Activated CD4-positive, alpha-beta memory T cell treated with anti-CD3 and anti-CD28 coated beads for 36 hours (primary cell): ENCODE data around the gene THYN1. TPM values are rescaled to one million over a fixed set of nuclear protein-coding genes. Genes with fewer than 3 reads are reported as not detected.

Source experiments
- CTCF ChIA-PET: fragments of 350-600 bp; sonication (Branson Sonifier 250); formaldehyde crosslinking; loops from one replicate; lab custom pipeline; 2021; ENCODE audit warnings: antibody characterized with exemption, inconsistent platforms; lab: Charles Lee
- POLR2A ChIA-PET: fragments of 350-600 bp; sonication (Branson Sonifier 250); formaldehyde crosslinking; loops from one replicate; lab custom pipeline; 2021; ENCODE audit warnings: antibody characterized with exemption; lab: Charles Lee
- DNase-seq: peaks from one replicate; pipeline ENCODE4 v3.0.0-alpha.2; 2020
- H3K27ac Mint-ChIP-seq: one replicate; pipeline ENCODE4 v1.8.0; 2021; ENCODE audit warnings: mixed read lengths
- H3K27me3 Mint-ChIP-seq: one replicate; pipeline ENCODE4 v1.8.0; 2021; ENCODE audit warnings: mixed read lengths
- H3K36me3 Mint-ChIP-seq: one replicate; pipeline ENCODE4 v1.8.0; 2021; ENCODE audit warnings: mixed read lengths
- H3K4me1 Mint-ChIP-seq: one replicate; pipeline ENCODE4 v1.8.0; 2021; ENCODE audit warnings: low read depth, mixed read lengths
- H3K4me3 Mint-ChIP-seq: one replicate; pipeline ENCODE4 v1.8.0; 2021; ENCODE audit warnings: mild to moderate bottlenecking, mixed read lengths
- H3K9me3 Mint-ChIP-seq: one replicate; pipeline ENCODE4 v1.8.0; 2021; ENCODE audit warnings: mixed read lengths
- intact Hi-C: fragments of 100-400 bp; cut with micrococcal nuclease; formaldehyde crosslinking; loops from one replicate; pipeline ENCODE4 v1.15.1; 2023
- total RNA-seq, 2 experiments: library from RNA; stranded (reverse); gene quantifications; one replicate each; pipeline ENCODE4 v1.2.3, GENCODE V29; 2021

The THYN1 gene
- total RNA-seq, 2 experiments from 2014 or later, result 74.0 to 74.3 TPM

GRCh38 chr11:134215836-134216235 is 37.3 kb downstream of the THYN1 start:
- Mint-ChIP-seq H3K27me3 (no peaks in the 10 kb centered on the region), H3K9me3 (no peaks in the 10 kb centered on the region), H3K4me3 (no peak overlapping the region), H3K4me1 (peaks cover 38% of the 10 kb centered on the region), H3K27ac (no peak overlapping the region), H3K36me3 (peaks cover 56% of the 10 kb centered on the region)
- ChIA-PET CTCF (no interaction called here), POLR2A (no interaction called here)
- intact Hi-C loops, result no loop called here
- DNase-seq, result no peak

DNA sequence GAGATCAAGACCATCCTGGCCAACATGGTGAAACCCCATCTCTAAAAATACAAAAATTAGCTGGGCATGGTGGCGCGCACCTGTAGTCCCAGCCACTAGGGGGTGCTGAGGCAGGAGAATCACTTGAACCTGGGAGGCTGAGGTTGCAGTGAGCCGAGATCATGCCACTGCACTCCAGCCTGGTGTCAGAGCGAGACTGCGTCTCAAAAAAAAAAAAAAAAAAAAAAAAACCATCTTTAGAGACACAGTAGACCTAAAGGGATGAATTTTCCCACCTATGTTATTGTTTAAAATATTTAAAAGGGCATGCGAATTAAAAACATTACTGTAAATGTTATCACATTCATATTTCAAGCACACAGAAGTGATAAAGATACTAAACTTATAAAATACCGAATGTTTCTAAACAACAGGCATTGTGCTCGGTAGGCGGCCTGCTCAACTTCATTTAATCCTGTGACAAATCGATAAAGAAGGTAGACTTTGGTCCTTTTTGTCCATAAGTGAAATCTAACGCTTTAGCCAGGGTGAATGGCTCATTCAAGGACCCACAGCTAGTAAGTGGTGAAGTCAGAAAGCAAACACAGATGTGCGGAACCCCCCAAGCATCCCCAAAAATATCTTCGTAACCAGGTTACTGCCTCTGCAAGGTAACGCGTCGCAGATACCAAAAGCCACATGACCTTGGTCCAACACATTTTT is 45.5 kb downstream of the THYN1 start:
- H3K9me3 Mint-ChIP-seq, result no peaks in the 10 kb centered on the region
- H3K27me3 Mint-ChIP-seq, result no peaks in the 10 kb centered on the region
- H3K4me1 Mint-ChIP-seq, result peaks cover 2% of the 10 kb centered on the region
- no peak overlapping the region for H3K27ac Mint-ChIP-seq
- intact Hi-C loops, result loop anchor here (1.0 kb wide), 1 partner anchor 46 kb away; the partner anchor contains the start of genes ACAD8 and THYN1
- POLR2A ChIA-PET, result interaction anchor here (2.0 kb wide), 1 partner anchor 17 kb away, joined by 6 read pairs; the partner anchor contains the start of genes NCAPD3 and VPS26B
- no peak overlapping the region for H3K4me3 Mint-ChIP-seq
- H3K36me3 Mint-ChIP-seq, result peaks cover 62% of the 10 kb centered on the region
- peak; percentile 76 for DNase-seq
- CTCF ChIA-PET, result interaction anchor here (0.7 to 3.1 kb wide), 15 partner anchors 10 to 280 kb away, joined by 3 to 17 read pairs (median 4); partner anchors contain the start of genes GLB1L3 and VPS26B

- Mint-ChIP-seq H3K27ac (no peak overlapping the region), H3K27me3 (no peaks in the 10 kb centered on the region), H3K9me3 (no peaks in the 10 kb centered on the region), H3K4me1 (no peaks in the 10 kb centered on the region), H3K36me3 (peaks cover 65% of the 10 kb centered on the region), H3K4me3 (no peak overlapping the region)
- POLR2A ChIA-PET, result no interaction called here
- no peak for DNase-seq
- CTCF ChIA-PET, result interaction anchor here (0.8 to 3.1 kb wide), 4 partner anchors 13 to 47 kb away, joined by 3 to 17 read pairs (median 4); partner anchors contain the start of gene ACAD8
- intact Hi-C loops, result no loop called here
These were observed 47.0 kb downstream of the THYN1 start for GRCh38 chr11:134206185-134206584.

DNA sequence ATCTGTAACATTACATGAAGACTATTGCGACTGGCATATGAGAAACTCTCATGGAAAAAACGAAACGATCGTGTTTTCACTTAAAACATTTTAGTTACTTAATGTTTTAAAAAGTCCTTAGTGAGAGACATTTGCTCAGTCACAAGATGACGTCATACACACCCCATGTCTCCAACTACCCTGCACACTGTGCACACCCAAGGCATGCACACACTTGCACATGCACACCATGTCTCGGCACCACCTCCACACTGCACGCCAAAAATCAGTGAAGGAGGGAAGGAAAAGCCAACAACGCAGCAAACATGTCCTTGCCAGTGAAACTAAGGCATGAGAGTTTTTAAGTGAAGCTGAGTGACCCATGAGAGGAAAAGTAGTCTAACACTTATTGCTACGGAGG is 47.4 kb downstream of the THYN1 start:
- intact Hi-C loops, result no loop called here
- POLR2A ChIA-PET, result interaction anchor here (0.7 kb wide), 1 partner anchor 17 kb away, joined by 4 read pairs; no protein-coding TSS in a partner anchor
- DNase-seq, result no peak
- no peak overlapping the region for H3K27ac Mint-ChIP-seq
- no peaks in the 10 kb centered on the region for H3K9me3 Mint-ChIP-seq
- CTCF ChIA-PET, result interaction anchor here (0.8 to 0.9 kb wide), 3 partner anchors 14 to 48 kb away, joined by 3 to 4 read pairs (median 3); partner anchors contain the start of gene ACAD8
- H3K4me3 Mint-ChIP-seq, result no peak overlapping the region
- no peaks in the 10 kb centered on the region for H3K27me3 Mint-ChIP-seq
- H3K4me1 Mint-ChIP-seq, result no peaks in the 10 kb centered on the region
- H3K36me3 Mint-ChIP-seq, result peaks cover 67% of the 10 kb centered on the region

GRCh38 chr11:134202661-134203060 is 50.5 kb downstream of the THYN1 start:
- Mint-ChIP-seq H3K27me3 (no peaks in the 10 kb centered on the region), H3K4me1 (no peaks in the 10 kb centered on the region), H3K36me3 (peaks cover 78% of the 10 kb centered on the region), H3K4me3 (no peak overlapping the region), H3K27ac (no peak overlapping the region), H3K9me3 (no peaks in the 10 kb centered on the region)
- POLR2A ChIA-PET, result no interaction called here
- intact Hi-C loops, result no loop called here
- no peak for DNase-seq
- CTCF ChIA-PET, result interaction anchor here (0.7 to 1.3 kb wide), 3 partner anchors 9 to 1533 kb away, joined by 3 to 4 read pairs (median 3); no protein-coding TSS in a partner anchor

- H3K9me3 Mint-ChIP-seq, result no peaks in the 10 kb centered on the region
- H3K27ac Mint-ChIP-seq, result no peak overlapping the region
- POLR2A ChIA-PET, result no interaction called here
- no peak for DNase-seq
- peaks cover 75% of the 10 kb centered on the region for H3K36me3 Mint-ChIP-seq
- H3K4me1 Mint-ChIP-seq, result peaks cover 5% of the 10 kb centered on the region
- CTCF ChIA-PET, result interaction anchor here (1.3 kb wide), 1 partner anchor 24 kb away, joined by 3 read pairs; the partner anchor contains the start of gene VPS26B
- intact Hi-C loops, result no loop called here
- no peak overlapping the region for H3K4me3 Mint-ChIP-seq
- no peaks in the 10 kb centered on the region for H3K27me3 Mint-ChIP-seq
These were observed 52.5 kb downstream of the THYN1 start for GRCh38 chr11:134200688-134201087.

DNA sequence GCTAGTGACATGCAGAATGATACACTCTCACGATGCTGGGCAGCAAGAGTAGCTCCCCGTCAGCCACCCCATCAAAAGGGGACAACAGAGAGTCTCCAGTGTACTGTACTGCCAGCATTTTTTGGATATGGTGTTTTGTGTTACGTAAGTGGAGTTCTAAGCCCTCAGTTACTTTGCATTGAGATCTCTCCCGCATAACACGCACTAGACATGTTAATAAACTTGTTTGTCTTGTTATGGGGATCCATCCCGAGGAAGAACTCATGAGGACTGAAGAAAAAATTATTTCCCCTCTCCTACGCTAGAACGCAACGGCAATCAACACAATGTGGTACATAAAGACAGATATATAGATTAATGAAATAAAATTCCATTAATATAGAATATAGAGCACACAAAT is 53.6 kb downstream of the THYN1 start:
- DNase-seq, result no peak
- intact Hi-C loops, result no loop called here
- H3K27ac Mint-ChIP-seq, result no peak overlapping the region
- H3K36me3 Mint-ChIP-seq, result peaks cover 72% of the 10 kb centered on the region
- POLR2A ChIA-PET, result interaction anchor here (0.6 kb wide), 1 partner anchor 25 kb away, joined by 3 read pairs; the partner anchor contains the start of gene VPS26B
- no peak overlapping the region for H3K4me3 Mint-ChIP-seq
- CTCF ChIA-PET, result interaction anchor here (1.1 kb wide), 1 partner anchor 272 kb away, joined by 3 read pairs; no protein-coding TSS in a partner anchor
- no peaks in the 10 kb centered on the region for H3K27me3 Mint-ChIP-seq
- H3K9me3 Mint-ChIP-seq, result no peaks in the 10 kb centered on the region
- H3K4me1 Mint-ChIP-seq, result peaks cover 5% of the 10 kb centered on the region

Other genes with a start within 250 kb of the THYN1 start
- 1 to 10 TPM; 6.3 to 9.0 TPM for gene JAM3, start 184.3 kb downstream of the THYN1 start, total RNA-seq
- 100 to 1,000 TPM in 1 of 2 experiments, 10 to 100 TPM in 1; 94.6 to 101 TPM for gene NCAPD3, start 29.4 kb downstream of the THYN1 start, total RNA-seq
- gene VPS26B, start 28.7 kb downstream of the THYN1 start, total RNA-seq, result 10 to 100 TPM; 36.2 to 38.8 TPM
- 10 to 100 TPM; 20.9 to 22.1 TPM for gene ACAD8, start 216 bp upstream of the THYN1 start, total RNA-seq
- 1 to 10 TPM; 7.1 to 8.6 TPM for gene GLB1L3, start 23.0 kb upstream of the THYN1 start, total RNA-seq
- gene GLB1L2, start 78.6 kb upstream of the THYN1 start, total RNA-seq, result 1 to 10 TPM; 3.8 to 4.1 TPM
- under 1 TPM; 0.22 to 0.24 TPM for gene B3GAT1, start 158.9 kb upstream of the THYN1 start, total RNA-seq